ENCODE data around the gene RBM10.
"Not testable (repeated sequence)": the region's sequence is repeated elsewhere in the genome, so short reads cannot be mapped to it uniquely, and the experiment has no call there.

RBM10 gene

DNA sequence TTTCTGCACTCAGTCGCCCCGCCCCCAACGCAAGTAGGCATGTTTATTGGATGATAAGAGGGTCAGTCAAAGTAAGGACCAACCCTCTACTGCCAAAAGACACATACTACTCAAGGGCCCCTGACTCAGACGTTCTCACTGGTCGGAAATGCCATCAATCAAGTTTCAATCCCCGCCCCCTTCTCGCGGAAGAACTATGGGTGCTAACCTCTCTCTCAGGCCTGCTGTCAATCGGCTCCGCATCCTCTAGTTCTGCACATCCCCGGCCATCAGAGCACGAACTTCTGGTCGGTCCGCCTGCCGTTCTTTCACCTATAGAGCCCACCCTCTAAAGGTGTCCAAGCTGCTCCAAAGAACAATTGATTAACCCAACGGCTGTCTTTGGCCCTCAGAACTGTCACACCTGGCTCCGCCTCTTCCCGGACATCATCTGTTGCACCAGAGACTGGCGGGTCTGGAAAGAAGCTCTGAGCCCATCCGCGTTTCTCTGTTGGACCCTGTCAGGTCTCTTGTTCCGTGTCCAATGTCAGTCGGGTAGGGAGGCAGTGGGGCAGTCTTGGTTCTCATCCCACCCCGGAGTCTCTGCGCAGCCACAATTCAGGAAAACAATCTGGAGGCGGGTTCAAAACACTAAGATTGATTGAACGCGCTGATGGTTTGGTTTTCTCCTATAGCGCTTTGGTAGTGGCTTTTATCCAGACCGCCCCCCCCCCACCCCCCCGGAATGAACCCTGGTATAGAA is 15.7 kb upstream of the RBM10 start:
- TF ChIP-seq, protein P1, sequence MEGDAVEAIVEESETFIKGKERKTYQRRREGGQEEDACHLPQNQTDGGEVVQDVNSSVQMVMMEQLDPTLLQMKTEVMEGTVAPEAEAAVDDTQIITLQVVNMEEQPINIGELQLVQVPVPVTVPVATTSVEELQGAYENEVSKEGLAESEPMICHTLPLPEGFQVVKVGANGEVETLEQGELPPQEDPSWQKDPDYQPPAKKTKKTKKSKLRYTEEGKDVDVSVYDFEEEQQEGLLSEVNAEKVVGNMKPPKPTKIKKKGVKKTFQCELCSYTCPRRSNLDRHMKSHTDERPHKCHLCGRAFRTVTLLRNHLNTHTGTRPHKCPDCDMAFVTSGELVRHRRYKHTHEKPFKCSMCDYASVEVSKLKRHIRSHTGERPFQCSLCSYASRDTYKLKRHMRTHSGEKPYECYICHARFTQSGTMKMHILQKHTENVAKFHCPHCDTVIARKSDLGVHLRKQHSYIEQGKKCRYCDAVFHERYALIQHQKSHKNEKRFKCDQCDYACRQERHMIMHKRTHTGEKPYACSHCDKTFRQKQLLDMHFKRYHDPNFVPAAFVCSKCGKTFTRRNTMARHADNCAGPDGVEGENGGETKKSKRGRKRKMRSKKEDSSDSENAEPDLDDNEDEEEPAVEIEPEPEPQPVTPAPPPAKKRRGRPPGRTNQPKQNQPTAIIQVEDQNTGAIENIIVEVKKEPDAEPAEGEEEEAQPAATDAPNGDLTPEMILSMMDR (IDR thresholded peaks at IDR 0.05; ENCODE audit: low read length, missing control alignments): no peak
- peak overlapping the region; percentile 72 for H3K4me3 ChIP-seq (replicated peaks; ENCODE audit: low read depth, low read length)
- DNase-seq (ENCODE audit: low read depth): peak; percentile 97

DNA sequence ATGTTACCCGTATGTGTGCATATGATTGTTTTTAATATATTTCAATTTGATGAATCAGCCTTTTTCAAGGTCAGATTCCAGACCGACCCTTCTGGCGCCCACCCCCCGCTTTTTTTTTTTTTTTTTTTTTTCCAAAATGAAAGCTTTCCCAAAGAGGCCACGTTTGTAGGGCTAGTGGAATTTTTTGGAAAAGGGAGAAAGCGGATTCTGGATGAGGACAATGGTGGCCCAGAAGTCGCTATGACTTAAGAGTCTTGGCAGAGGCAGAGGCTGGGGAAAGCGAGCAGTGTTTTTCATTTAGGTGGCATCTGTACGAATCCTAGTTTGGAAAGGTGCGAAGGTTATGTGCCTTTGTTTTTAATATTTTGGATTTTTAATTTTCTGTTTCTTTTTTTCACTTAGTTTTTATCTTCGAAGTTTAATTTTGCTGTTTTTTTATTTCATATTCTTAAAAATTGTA is 15.1 kb upstream of the RBM10 start:
- H3K4me3 ChIP-seq (replicated peaks; ENCODE audit: low read depth, low read length): peak overlapping the region; percentile 72
- TF ChIP-seq, protein P1 (IDR thresholded peaks at IDR 0.05; ENCODE audit: low read length, missing control alignments): no peak
- no peak for DNase-seq (ENCODE audit: low read depth)

DNA sequence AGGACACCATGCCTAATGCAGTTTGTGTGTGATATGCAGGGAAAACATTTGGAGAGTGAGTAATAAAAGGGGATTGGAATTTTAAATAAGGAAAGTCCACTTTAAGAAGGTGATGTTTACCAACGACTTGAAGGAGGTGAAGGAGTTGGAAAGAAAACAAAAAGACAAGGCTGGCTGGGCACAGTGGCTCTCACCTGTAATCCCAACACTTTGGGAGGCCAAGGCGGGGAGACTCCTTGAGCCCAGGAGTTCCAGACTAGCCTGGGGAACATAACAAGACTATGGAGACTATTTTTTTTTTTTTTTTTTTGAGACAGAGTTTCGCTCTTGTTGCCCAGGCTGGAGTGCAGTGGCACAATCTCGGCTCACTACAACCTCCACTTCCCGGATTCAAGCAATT is 11.5 kb upstream of the RBM10 start:
- no peak for DNase-seq (ENCODE audit: low read depth)
- TF ChIP-seq, protein P1 (IDR thresholded peaks at IDR 0.05; ENCODE audit: low read length, missing control alignments): no peak
- H3K4me3 ChIP-seq (replicated peaks; ENCODE audit: low read depth, low read length): no peak overlapping the region

DNA sequence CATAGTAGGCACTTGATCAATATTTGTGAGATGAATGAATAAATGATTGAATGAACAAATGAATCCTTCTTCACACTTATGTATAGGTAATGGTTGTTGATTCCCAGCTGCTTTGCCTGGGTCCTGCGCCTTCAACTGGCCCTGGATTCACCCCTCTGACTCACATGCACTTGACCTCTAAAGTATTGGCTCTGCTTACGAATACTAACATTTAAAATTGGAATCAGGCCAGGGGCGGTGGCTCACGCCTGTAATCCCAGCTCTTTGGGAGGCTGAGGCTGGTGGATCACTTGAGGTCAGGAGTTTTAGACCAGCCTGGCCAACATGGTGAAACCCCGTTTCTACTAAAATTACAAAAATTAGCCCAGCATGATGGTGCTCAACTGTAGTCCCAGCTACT is 9.4 kb upstream of the RBM10 start:
- peak; percentile 24 for DNase-seq (ENCODE audit: low read depth)
- H3K4me3 ChIP-seq (replicated peaks; ENCODE audit: low read depth, low read length): not testable (repeated sequence)

DNA sequence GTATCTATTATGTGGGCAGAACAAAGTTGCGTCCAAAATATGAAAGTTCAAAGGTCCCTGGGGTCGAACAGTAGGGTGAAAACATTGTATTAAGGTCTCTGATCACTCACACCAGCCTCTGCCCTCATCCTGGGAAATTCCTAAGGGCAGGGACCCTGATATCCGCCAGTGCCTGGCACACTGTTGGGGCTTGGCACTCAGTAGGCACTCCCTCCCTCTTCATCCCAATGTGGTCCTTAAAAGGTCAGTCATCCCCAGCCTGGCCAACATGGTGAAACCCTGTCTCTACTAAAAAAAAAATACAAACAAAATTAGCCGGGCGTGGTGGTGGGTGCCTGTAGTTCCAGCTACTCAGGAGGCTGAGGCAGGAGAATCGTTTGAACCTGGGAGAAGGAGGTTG is 6.8 kb upstream of the RBM10 start:
- TF ChIP-seq, protein P1 (IDR thresholded peaks at IDR 0.05; ENCODE audit: low read length, missing control alignments): no peak
- H3K4me3 ChIP-seq (replicated peaks; ENCODE audit: low read depth, low read length): no peak overlapping the region
- no peak for DNase-seq (ENCODE audit: low read depth)

DNA sequence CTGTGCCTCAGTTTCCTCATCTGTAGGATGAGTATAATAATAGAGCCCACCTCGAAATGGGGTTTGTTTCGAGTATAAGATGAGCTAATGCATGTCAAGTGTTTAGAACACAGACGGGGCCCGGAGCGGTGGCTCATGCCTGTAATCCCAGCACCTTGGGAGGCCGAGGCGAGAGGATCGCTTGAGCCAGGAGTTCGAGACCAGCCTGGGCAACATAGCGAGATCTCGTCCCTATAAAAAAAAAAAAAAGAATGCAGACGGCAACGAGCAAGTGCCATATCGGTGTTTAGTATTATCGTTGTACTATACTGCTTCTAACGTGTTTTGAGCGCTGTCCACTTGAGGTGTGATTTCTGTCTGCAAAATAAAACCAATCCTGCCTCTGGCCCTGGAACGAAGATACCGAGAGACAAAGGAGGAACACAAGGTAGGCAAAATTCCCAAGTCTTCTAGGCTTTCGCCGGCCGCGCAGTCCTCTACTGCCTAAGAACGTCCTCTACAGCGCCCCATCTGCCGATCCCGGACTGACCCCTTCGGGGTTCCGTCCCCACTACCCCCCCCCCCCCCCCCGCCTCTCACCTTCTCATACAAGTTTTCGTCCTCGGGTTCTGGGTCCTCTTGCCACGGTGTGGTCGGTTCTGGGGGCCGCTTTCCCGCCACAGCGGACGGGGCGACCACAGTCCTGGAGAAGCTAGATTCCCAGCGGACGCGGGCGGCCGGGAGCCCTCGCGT is 961 bp upstream of the RBM10 start:
- TF ChIP-seq, protein P1 (IDR thresholded peaks at IDR 0.05; ENCODE audit: low read length, missing control alignments): no peak
- peak; percentile 31 for DNase-seq (ENCODE audit: low read depth)
- peak overlapping the region; percentile 83 for H3K4me3 ChIP-seq (replicated peaks; ENCODE audit: low read depth, low read length)

DNA sequence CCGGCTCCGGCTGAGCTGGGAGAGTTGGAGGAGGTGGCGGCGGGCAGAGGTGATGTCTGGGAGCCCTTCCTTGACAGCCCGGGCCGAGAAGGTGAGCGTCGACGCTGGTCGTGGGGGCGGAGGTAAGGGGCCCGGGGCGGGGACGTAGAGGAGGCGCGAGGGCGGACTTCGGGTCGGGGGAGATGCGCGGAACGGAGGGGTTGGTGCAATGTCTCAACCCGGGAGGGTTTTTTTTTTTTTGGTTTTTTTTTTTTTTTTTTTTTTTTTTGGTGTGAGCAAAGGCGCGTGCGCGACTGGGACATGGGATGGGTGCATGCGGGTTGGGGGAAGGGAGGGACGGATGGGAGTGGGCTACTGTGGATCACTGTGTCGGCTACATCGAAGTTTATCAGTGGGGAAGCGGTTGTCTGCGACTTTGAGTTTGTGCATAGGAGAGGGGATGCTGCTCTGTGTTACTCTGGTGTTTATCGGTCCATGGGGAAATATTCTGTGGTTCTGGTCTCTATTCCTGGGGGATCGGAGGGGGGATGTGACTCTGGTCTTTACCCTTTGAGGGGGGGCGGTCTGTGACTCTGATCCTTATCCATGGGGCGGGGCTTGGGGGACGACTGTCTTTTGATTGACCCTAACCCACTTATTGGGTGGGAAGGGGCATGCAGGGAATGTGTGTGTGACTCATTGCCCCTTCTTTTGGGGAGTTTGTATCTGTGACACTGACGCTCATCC is 537 bp downstream of the RBM10 start:
- H3K4me3 ChIP-seq (replicated peaks; ENCODE audit: low read depth, low read length): peak overlapping the region; percentile 83
- no peak for DNase-seq (ENCODE audit: low read depth)
- TF ChIP-seq, protein P1 (IDR thresholded peaks at IDR 0.05; ENCODE audit: low read length, missing control alignments): no peak

Data from fibroblast of pulmonary artery (primary cell).